ENCODE measurements around the gene TBX1. TPM values are rescaled to one million over a fixed set of nuclear protein-coding genes. Genes with fewer than 3 reads are reported as not detected.
"Not testable (repeated sequence)": the region's sequence is repeated elsewhere in the genome, so short reads cannot be mapped to it uniquely, and the experiment has no call there.

TBX1 gene
- polyA plus RNA-seq, 1 donor = 0.42 TPM

- DNase-seq = no peak
Observed at GRCh38 chr22:19764636-19765476, 4.3 kb downstream of the TBX1 start.

GRCh38 chr22:19765477-19766239 is 5.1 kb downstream of the TBX1 start:
- no peak for DNase-seq

GRCh38 chr22:19766240-19766510 is 5.6 kb downstream of the TBX1 start:
- no peak for DNase-seq

- DNase-seq = no peak
Observed at GRCh38 chr22:19766511-19767426, 6.2 kb downstream of the TBX1 start.

GRCh38 chr22:19767427-19768341 is 7.1 kb downstream of the TBX1 start:
- DNase-seq = no peak

GRCh38 chr22:19769393-19769715 is 8.8 kb downstream of the TBX1 start:
- no peak for DNase-seq

- DNase-seq = no peak
Observed at GRCh38 chr22:19770349-19771220, 10.0 kb downstream of the TBX1 start.

- no peak for DNase-seq
Observed at GRCh38 chr22:19772422-19772672, 11.8 kb downstream of the TBX1 start.

GRCh38 chr22:19772673-19773469 is 12.3 kb downstream of the TBX1 start:
- no peak for DNase-seq

- no peak for DNase-seq
Observed at GRCh38 chr22:19773470-19774040, 13.0 kb downstream of the TBX1 start.

- DNase-seq = no peak
Observed at GRCh38 chr22:19774628-19775027, 14.1 kb downstream of the TBX1 start.

- DNase-seq = no peak
Observed at GRCh38 chr22:19775496-19776325, 15.1 kb downstream of the TBX1 start.

- DNase-seq = no peak
Observed at GRCh38 chr22:19776433-19777031, 16.0 kb downstream of the TBX1 start.

GRCh38 chr22:19777192-19777591 is 16.6 kb downstream of the TBX1 start:
- not testable (repeated sequence) for DNase-seq

- DNase-seq = no peak
Observed at GRCh38 chr22:19779011-19779421, 18.4 kb downstream of the TBX1 start.

GRCh38 chr22:19779685-19780268 is 19.2 kb downstream of the TBX1 start:
- DNase-seq = no peak

GRCh38 chr22:19782533-19782932 is 22.0 kb downstream of the TBX1 start:
- DNase-seq = no peak

Measured in left kidney (tissue), 2 donors.